ENCODE results near the gene S1PR1. TPM values are rescaled to one million over a fixed set of nuclear protein-coding genes. Genes with fewer than 3 reads are reported as not detected.

S1PR1 gene
- total and polyA plus RNA-seq, 2 donors from 2014 or later: 14.2 to 51.6 TPM

DNA sequence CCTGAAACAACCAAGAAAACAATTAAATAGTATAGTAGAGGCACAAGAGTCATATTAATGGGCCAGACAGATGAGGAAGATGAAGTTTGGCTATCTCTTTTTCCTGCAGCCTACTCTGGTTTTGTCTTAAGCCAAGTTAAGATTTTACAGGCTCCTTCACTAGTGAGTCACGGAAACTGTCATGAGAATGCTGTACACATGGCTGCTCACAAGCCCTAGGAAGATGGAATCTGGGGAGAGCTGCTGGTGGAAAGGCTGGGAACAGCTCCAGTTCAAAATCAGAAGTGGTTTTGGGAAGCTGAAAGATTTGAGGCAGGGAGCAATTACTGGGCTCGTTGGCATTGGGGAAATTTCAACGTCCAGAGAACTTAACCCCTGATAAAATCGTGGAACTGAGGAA lies 46.4 kb upstream of the S1PR1 start:
- FAIRE-seq (no peak), DNase-seq (peak in 1 of 5 donors; percentile 18)
- Histone ChIP-seq H3K9me3 (ENCODE audit: control insufficient read depth in 2 of 3, insufficient read depth in 1 of 3, low read length in 3 of 3) (no peaks in the 10 kb centered on the region), H3K9ac (ENCODE audit: low read length in 3 of 3) (no peak overlapping the region), H3K27ac (ENCODE audit: low read depth in 2 of 2, low read length in 2 of 2) (no peak overlapping the region), H3K4me3 (ENCODE audit: low read length in 3 of 3) (no peak overlapping the region), H3K36me3 (ENCODE audit: control insufficient read depth in 2 of 3, insufficient read depth in 3 of 3, low read length in 3 of 3) (no peaks in the 10 kb centered on the region), H3K27me3 (ENCODE audit: control insufficient read depth, insufficient read depth, low read length) (no peaks in the 10 kb centered on the region), H3K4me1 (ENCODE audit: control insufficient read depth in 2 of 3, insufficient read depth in 2 of 3, low read depth in 1 of 3, low read length in 3 of 3) (no peaks in the 10 kb centered on the region)
- intact Hi-C loops (cut with DNase I): no loop called here
- TF ChIP-seq, protein P1, sequence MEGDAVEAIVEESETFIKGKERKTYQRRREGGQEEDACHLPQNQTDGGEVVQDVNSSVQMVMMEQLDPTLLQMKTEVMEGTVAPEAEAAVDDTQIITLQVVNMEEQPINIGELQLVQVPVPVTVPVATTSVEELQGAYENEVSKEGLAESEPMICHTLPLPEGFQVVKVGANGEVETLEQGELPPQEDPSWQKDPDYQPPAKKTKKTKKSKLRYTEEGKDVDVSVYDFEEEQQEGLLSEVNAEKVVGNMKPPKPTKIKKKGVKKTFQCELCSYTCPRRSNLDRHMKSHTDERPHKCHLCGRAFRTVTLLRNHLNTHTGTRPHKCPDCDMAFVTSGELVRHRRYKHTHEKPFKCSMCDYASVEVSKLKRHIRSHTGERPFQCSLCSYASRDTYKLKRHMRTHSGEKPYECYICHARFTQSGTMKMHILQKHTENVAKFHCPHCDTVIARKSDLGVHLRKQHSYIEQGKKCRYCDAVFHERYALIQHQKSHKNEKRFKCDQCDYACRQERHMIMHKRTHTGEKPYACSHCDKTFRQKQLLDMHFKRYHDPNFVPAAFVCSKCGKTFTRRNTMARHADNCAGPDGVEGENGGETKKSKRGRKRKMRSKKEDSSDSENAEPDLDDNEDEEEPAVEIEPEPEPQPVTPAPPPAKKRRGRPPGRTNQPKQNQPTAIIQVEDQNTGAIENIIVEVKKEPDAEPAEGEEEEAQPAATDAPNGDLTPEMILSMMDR (IDR thresholded peaks at IDR 0.05; ENCODE audit: borderline replicate concordance, extremely low read depth, insufficient read depth): no peak

DNA sequence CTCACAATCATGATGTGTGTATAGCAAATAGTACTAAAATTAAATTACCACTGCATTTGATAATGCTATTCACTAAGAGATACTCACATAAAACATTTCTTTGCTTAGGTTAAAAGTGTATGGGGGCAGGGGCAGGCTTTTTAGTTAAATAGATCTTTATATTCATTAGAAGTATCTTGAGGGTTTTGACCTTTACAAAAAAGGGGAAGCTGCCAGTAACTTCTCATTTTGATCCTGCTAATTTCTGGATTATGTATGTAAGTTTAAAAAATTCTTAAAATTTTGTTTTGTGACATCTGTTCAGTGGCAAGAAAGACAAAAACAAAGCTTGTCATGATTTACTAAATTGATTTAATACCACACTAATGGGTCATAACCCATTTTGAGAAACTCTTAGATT lies 45.8 kb upstream of the S1PR1 start:
- intact Hi-C loops (cut with DNase I): no loop called here

DNA sequence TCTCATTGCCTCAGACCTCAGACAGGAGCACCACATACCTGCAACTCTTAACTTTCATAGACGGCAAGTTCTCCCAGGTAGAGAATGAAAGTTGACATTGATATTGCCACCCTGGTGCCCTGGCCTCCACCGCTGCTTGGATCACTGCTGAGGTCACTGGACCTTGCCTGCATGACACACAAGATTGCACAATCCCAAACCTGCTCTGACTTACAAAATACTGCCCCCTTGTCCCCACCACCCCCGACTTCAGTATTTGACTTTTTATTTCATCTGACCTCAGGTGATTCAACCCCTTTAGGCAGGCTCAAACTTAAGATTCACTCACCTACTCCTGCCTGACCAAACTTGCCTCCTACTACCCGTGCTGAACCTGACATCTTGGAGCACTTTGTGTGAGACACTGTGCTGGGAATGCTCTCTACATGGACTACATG lies 43.1 kb upstream of the S1PR1 start:
- Histone ChIP-seq H3K9me3 (ENCODE audit: control insufficient read depth in 2 of 3, insufficient read depth in 1 of 3, low read length in 3 of 3) (no peaks in the 10 kb centered on the region), H3K27ac (ENCODE audit: low read depth in 2 of 2, low read length in 2 of 2) (no peak overlapping the region), H3K36me3 (ENCODE audit: control insufficient read depth in 2 of 3, insufficient read depth in 3 of 3, low read length in 3 of 3) (no peaks in the 10 kb centered on the region), H3K4me1 (ENCODE audit: control insufficient read depth in 2 of 3, insufficient read depth in 2 of 3, low read depth in 1 of 3, low read length in 3 of 3) (no peaks in the 10 kb centered on the region), H3K4me3 (ENCODE audit: low read length in 3 of 3) (no peak overlapping the region), H3K9ac (ENCODE audit: low read length in 3 of 3) (no peak overlapping the region), H3K27me3 (ENCODE audit: control insufficient read depth, insufficient read depth, low read length) (no peaks in the 10 kb centered on the region)
- no peak for FAIRE-seq
- DNase-seq: no peak
- TF ChIP-seq, protein P1 (IDR thresholded peaks at IDR 0.05; ENCODE audit: borderline replicate concordance, extremely low read depth, insufficient read depth): no peak
- intact Hi-C loops (cut with DNase I): no loop called here

More for the DNA sequence above, 45.8 kb upstream of the S1PR1 start:
- FAIRE-seq (no peak), DNase-seq (no peak)
- Histone ChIP-seq H3K9me3 (ENCODE audit: control insufficient read depth in 2 of 3, insufficient read depth in 1 of 3, low read length in 3 of 3) (no peaks in the 10 kb centered on the region), H3K9ac (ENCODE audit: low read length in 3 of 3) (no peak overlapping the region), H3K4me1 (ENCODE audit: control insufficient read depth in 2 of 3, insufficient read depth in 2 of 3, low read depth in 1 of 3, low read length in 3 of 3) (no peaks in the 10 kb centered on the region), H3K36me3 (ENCODE audit: control insufficient read depth in 2 of 3, insufficient read depth in 3 of 3, low read length in 3 of 3) (no peaks in the 10 kb centered on the region), H3K27me3 (ENCODE audit: control insufficient read depth, insufficient read depth, low read length) (no peaks in the 10 kb centered on the region), H3K27ac (ENCODE audit: low read depth in 2 of 2, low read length in 2 of 2) (no peak overlapping the region), H3K4me3 (ENCODE audit: low read length in 3 of 3) (no peak overlapping the region)
- TF ChIP-seq, protein P1 (IDR thresholded peaks at IDR 0.05; ENCODE audit: borderline replicate concordance, extremely low read depth, insufficient read depth): no peak

DNA sequence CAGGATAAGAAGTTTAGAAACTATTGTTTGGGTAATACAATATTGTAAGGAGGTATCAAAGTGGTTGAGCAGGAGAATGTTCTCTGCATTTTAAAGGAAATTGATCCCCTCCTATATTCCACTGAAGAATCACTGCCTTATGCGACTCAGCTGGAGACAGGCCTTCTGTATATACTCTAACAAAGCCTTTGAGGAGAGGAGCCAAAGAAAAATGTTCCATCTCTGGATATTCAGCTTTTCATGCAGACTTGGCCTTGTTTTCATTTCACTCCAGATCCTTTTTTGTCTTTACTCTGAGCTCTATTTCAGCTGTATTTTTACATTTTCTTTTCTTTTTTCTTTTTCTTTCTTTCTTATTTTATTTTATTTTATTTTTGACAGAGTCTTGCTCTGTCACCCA lies 42.1 kb upstream of the S1PR1 start:
- no peak overlapping the region for H3K27ac ChIP-seq (ENCODE audit: low read depth in 2 of 2, low read length in 2 of 2)
- H3K36me3 ChIP-seq (ENCODE audit: control insufficient read depth in 2 of 3, insufficient read depth in 3 of 3, low read length in 3 of 3): no peaks in the 10 kb centered on the region
- TF ChIP-seq, protein P1 (IDR thresholded peaks at IDR 0.05; ENCODE audit: borderline replicate concordance, extremely low read depth, insufficient read depth): no peak
- no peaks in the 10 kb centered on the region for H3K9me3 ChIP-seq (ENCODE audit: control insufficient read depth in 2 of 3, insufficient read depth in 1 of 3, low read length in 3 of 3)
- FAIRE-seq (no peak), DNase-seq (no peak)
- H3K27me3 ChIP-seq (ENCODE audit: control insufficient read depth, insufficient read depth, low read length): no peaks in the 10 kb centered on the region
- H3K9ac ChIP-seq (ENCODE audit: low read length in 3 of 3): no peak overlapping the region
- no peak overlapping the region for H3K4me3 ChIP-seq (ENCODE audit: low read length in 3 of 3)
- intact Hi-C loops (cut with DNase I): no loop called here
- H3K4me1 ChIP-seq (ENCODE audit: control insufficient read depth in 2 of 3, insufficient read depth in 2 of 3, low read depth in 1 of 3, low read length in 3 of 3): no peaks in the 10 kb centered on the region

Data from kidney (tissue), 14 donors.